Panc1 (cell line): ENCODE data around the gene RNF144B. TPM values are rescaled to one million over a fixed set of nuclear protein-coding genes. Genes with fewer than 3 reads are reported as not detected.

Experiments used
- ATAC-seq: fragments of 200-7000 bp; cut with Tn5 transposase; 2 replicates; pipeline ENCODE4 v1.9.1; 2020; ENCODE audit warnings: mild to moderate bottlenecking, moderate library complexity
- BruUV-seq: library from RNA; stranded (reverse); fragments of 400-500 nt; replicated peaks from 2 replicates; lab custom pipeline; 2021; lab: Mats Ljungman, UMichigan
- CTCF ChIA-PET: fragments of 300-600 bp; sonication (Branson Sonifier 250); formaldehyde crosslinking; loops from one replicate; lab custom pipeline; 2022; ENCODE audit warnings: antibody characterized with exemption; lab: Charles Lee
- POLR2A ChIA-PET: fragments of 300-600 bp; sonication (Branson Sonifier 250); formaldehyde crosslinking; loops from one replicate; lab custom pipeline; 2022; ENCODE audit warnings: antibody characterized with exemption; lab: Charles Lee
- DNase-seq: peaks from one replicate; pipeline ENCODE4 v3.0.0-alpha.2; 2010; ENCODE audit warnings: low read depth, low spot score
- H3K27ac ChIP-seq: 2 replicates; pipeline ENCODE4 v1.5.1; 2011; ENCODE audit warnings: mild to moderate bottlenecking, low read length, inconsistent platforms
- H3K27me3 ChIP-seq: fragments of 200-500 bp; sonication (Bioruptor generic); 2 replicates; pipeline ENCODE4 v1.6.0; 2014; ENCODE audit warnings: low read length, inconsistent platforms; ENCODE audit not compliant: control insufficient read depth, insufficient read depth
- H3K36me3 ChIP-seq: fragments of 200-500 bp; sonication (Bioruptor generic); 2 replicates; pipeline ENCODE4 v1.5.1; 2014; ENCODE audit warnings: inconsistent platforms, mild to moderate bottlenecking, low read length, moderate library complexity; ENCODE audit not compliant: control insufficient read depth, insufficient read depth
- H3K4me1 ChIP-seq: 2 replicates; pipeline ENCODE4 v1.5.1; 2011; ENCODE audit warnings: inconsistent platforms, mild to moderate bottlenecking, low read length, moderate library complexity; ENCODE audit not compliant: control insufficient read depth, insufficient read depth
- H3K4me3 ChIP-seq, 2 experiments: 2 replicates each; pipeline ENCODE4 v1.5.1; 2011 to 2012; ENCODE audit warnings: low read depth in 2 of 2, low read length in 2 of 2, mild to moderate bottlenecking in 2 of 2, inconsistent platforms in 1 of 2, moderate library complexity in 1 of 2
- H3K9me3 ChIP-seq: fragments of 200-500 bp; sonication (Bioruptor generic); 2 replicates; pipeline ENCODE4 v1.5.1; 2014; ENCODE audit warnings: low read depth, mild to moderate bottlenecking, inconsistent platforms, low read length, moderate library complexity; ENCODE audit not compliant: control insufficient read depth, insufficient read depth
- POLR2AphosphoS5 ChIP-seq: IDR thresholded peaks from 2 replicates; pipeline ENCODE4 v1.6.1; 2012; ENCODE audit warnings: mild to moderate bottlenecking, low read depth, low read length, moderate library complexity
- SIN3A ChIP-seq: IDR thresholded peaks from 2 replicates; pipeline ENCODE4 v1.6.1; 2012; ENCODE audit warnings: low read depth, mild to moderate bottlenecking, low read length, moderate library complexity, borderline replicate concordance; ENCODE audit not compliant: insufficient read depth
- TCF7L2 ChIP-seq: IDR thresholded peaks from 2 replicates; pipeline ENCODE4 v1.6.1; 2011; ENCODE audit warnings: mild to moderate bottlenecking, low read depth, low read length, inconsistent platforms
- in situ Hi-C: cut with HindIII; loops from 2 replicates; pipeline ENCODE4 v1.10.0; 2016; ENCODE audit warnings: low sequenced_read_pairs, low pct_unique_long_range_greater_than_20kb
- intact Hi-C: fragments of 100-400 bp; cut with micrococcal nuclease; formaldehyde crosslinking; loops from one replicate; pipeline ENCODE4 v1.10.0; 2022; ENCODE audit not compliant: unreplicated experiment
- total RNA-seq: library from RNA; stranded (reverse); gene quantifications from one replicate; pipeline ENCODE4 v1.2.1, GENCODE V29; 2021; ENCODE audit not compliant: unreplicated experiment
- TF ChIP-seq, protein P1 (sequence below): fragments of 450-650 bp; IDR thresholded peaks from 2 replicates; pipeline ENCODE4 v1.5.1; 2017; ENCODE audit warnings: mild to moderate bottlenecking
- TF ChIP-seq, protein P2 (sequence below), 2 experiments: IDR thresholded peaks; 2 replicates each; pipeline ENCODE4 v1.6.1; 2011 to 2012; ENCODE audit warnings: low read depth in 2 of 2, control low read depth in 1 of 2, low read length in 1 of 2, mild to moderate bottlenecking in 1 of 2, moderate library complexity in 1 of 2; ENCODE audit not compliant: insufficient read depth in 1 of 2

Gene RNF144B
- total RNA-seq, 1 experiment from 2014 or later, result 5.6 TPM

DNA sequence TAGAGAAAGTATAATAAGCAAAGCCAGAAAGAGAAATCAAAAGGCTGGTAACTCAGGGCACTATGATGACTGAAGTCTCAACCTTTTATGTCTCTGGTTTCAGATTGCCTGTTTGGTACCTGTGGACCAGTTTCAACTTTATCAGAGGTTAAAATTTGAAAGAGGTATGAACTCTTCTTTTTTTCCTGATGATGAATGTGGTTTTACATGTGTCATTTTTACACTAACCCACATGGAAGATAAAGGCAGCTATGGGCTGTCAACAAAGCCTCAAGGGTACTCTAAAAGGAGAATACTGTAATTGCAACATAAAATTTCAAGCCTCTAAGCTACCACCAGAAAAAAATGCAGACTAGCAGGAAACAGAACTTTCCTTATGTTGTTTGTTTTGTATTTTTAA lies 52.4 kb downstream of the RNF144B start:
- Histone ChIP-seq H3K4me3 (no peak overlapping the region), H3K4me1 (no peaks in the 10 kb centered on the region), H3K27ac (no peak overlapping the region), H3K9me3 (no peaks in the 10 kb centered on the region), H3K27me3 (no peaks in the 10 kb centered on the region), H3K36me3 (no peaks in the 10 kb centered on the region)
- in situ Hi-C loops, result no loop called here
- intact Hi-C loops, result no loop called here
- DNase-seq (no peak), ATAC-seq (no peak)
- ChIA-PET POLR2A (no interaction called here), CTCF (no interaction called here)
- no TSS peak for BruUV-seq
- TF ChIP-seq POLR2AphosphoS5, result no peak
- TF ChIP-seq, protein P1, sequence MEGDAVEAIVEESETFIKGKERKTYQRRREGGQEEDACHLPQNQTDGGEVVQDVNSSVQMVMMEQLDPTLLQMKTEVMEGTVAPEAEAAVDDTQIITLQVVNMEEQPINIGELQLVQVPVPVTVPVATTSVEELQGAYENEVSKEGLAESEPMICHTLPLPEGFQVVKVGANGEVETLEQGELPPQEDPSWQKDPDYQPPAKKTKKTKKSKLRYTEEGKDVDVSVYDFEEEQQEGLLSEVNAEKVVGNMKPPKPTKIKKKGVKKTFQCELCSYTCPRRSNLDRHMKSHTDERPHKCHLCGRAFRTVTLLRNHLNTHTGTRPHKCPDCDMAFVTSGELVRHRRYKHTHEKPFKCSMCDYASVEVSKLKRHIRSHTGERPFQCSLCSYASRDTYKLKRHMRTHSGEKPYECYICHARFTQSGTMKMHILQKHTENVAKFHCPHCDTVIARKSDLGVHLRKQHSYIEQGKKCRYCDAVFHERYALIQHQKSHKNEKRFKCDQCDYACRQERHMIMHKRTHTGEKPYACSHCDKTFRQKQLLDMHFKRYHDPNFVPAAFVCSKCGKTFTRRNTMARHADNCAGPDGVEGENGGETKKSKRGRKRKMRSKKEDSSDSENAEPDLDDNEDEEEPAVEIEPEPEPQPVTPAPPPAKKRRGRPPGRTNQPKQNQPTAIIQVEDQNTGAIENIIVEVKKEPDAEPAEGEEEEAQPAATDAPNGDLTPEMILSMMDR, result no peak
- no peak for TF ChIP-seq SIN3A
- no peak for TF ChIP-seq TCF7L2
- TF ChIP-seq, protein P2, sequence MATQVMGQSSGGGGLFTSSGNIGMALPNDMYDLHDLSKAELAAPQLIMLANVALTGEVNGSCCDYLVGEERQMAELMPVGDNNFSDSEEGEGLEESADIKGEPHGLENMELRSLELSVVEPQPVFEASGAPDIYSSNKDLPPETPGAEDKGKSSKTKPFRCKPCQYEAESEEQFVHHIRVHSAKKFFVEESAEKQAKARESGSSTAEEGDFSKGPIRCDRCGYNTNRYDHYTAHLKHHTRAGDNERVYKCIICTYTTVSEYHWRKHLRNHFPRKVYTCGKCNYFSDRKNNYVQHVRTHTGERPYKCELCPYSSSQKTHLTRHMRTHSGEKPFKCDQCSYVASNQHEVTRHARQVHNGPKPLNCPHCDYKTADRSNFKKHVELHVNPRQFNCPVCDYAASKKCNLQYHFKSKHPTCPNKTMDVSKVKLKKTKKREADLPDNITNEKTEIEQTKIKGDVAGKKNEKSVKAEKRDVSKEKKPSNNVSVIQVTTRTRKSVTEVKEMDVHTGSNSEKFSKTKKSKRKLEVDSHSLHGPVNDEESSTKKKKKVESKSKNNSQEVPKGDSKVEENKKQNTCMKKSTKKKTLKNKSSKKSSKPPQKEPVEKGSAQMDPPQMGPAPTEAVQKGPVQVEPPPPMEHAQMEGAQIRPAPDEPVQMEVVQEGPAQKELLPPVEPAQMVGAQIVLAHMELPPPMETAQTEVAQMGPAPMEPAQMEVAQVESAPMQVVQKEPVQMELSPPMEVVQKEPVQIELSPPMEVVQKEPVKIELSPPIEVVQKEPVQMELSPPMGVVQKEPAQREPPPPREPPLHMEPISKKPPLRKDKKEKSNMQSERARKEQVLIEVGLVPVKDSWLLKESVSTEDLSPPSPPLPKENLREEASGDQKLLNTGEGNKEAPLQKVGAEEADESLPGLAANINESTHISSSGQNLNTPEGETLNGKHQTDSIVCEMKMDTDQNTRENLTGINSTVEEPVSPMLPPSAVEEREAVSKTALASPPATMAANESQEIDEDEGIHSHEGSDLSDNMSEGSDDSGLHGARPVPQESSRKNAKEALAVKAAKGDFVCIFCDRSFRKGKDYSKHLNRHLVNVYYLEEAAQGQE (IDR thresholded peaks at IDR 0.05; ENCODE audit: insufficient read depth in 1 of 2, low read depth in 2 of 2, low read length in 1 of 2), result no peak

GRCh38 chr6:18441251-18441979 lies 54.3 kb downstream of the RNF144B start:
- Histone ChIP-seq H3K4me1 (no peaks in the 10 kb centered on the region), H3K9me3 (no peaks in the 10 kb centered on the region), H3K27me3 (no peaks in the 10 kb centered on the region), H3K36me3 (no peaks in the 10 kb centered on the region), H3K4me3 (no peak overlapping the region), H3K27ac (no peak overlapping the region)
- TF ChIP-seq, protein P1, result no peak
- in situ Hi-C loops (no loop called here), intact Hi-C loops (no loop called here)
- no peak for DNase-seq
- no TSS peak for BruUV-seq
- POLR2A ChIA-PET, result interaction anchor here (0.6 kb wide), 1 partner anchor 11 kb away, joined by 3 read pairs; no protein-coding TSS in a partner anchor
- ATAC-seq, result no peak
- CTCF ChIA-PET, result no interaction called here
